Activated CD4-positive, alpha-beta memory T cell treated with anti-CD3 and anti-CD28 coated beads, Interleukin-2, amount 10 ng/mL, durations not matched to agents 7 days and 5 days (primary cell): Measurements from ENCODE around the gene TMEM175. TPM values are rescaled to one million over a fixed set of nuclear protein-coding genes. Genes with fewer than 3 reads are reported as not detected.

Source experiments
- CTCF ChIA-PET: fragments of 350-600 bp; sonication (Branson Sonifier 250); formaldehyde crosslinking; loops from one replicate; lab custom pipeline; 2021; ENCODE audit warnings: antibody characterized with exemption, inconsistent platforms; lab: Charles Lee
- POLR2A ChIA-PET: fragments of 350-600 bp; sonication (Branson Sonifier 250); formaldehyde crosslinking; loops from one replicate; lab custom pipeline; 2021; ENCODE audit warnings: antibody characterized with exemption; lab: Charles Lee
- DNase-seq: peaks from one replicate; pipeline ENCODE4 v3.0.0-alpha.2; 2020
- H3K27ac Mint-ChIP-seq: one replicate; pipeline ENCODE4 v1.8.0; 2021; ENCODE audit warnings: mild to moderate bottlenecking, mixed read lengths
- H3K27me3 Mint-ChIP-seq: one replicate; pipeline ENCODE4 v1.8.0; 2021; ENCODE audit warnings: mixed read lengths
- H3K36me3 Mint-ChIP-seq: one replicate; pipeline ENCODE4 v1.8.0; 2021; ENCODE audit warnings: low read depth, mixed read lengths
- H3K4me1 Mint-ChIP-seq: one replicate; pipeline ENCODE4 v1.8.0; 2021; ENCODE audit warnings: mixed read lengths
- H3K4me3 Mint-ChIP-seq: one replicate; pipeline ENCODE4 v1.8.0; 2021; ENCODE audit warnings: mild to moderate bottlenecking, mixed read lengths
- H3K9me3 Mint-ChIP-seq: one replicate; pipeline ENCODE4 v1.8.0; 2021; ENCODE audit warnings: mixed read lengths
- total RNA-seq, 2 experiments: library from RNA; stranded (reverse); gene quantifications; one replicate each; pipeline ENCODE4 v1.2.3, GENCODE V29; 2021

The TMEM175 gene
- total RNA-seq, 2 experiments from 2014 or later = 24.1 to 28.8 TPM

GRCh38 chr4:1004071-1004418, 71.8 kb downstream of the TMEM175 start:
- Mint-ChIP-seq H3K27ac (no peak overlapping the region), H3K36me3 (no peaks in the 10 kb centered on the region), H3K27me3 (peaks cover 52% of the 10 kb centered on the region)

GRCh38 chr4:1004557-1005485, 72.6 kb downstream of the TMEM175 start:
- ChIA-PET CTCF (interaction anchor here (1.5 kb wide), 1 partner anchor 18 kb away, joined by 5 read pairs; the partner anchor contains the start of gene IDUA), POLR2A (interaction anchor here (1.2 kb wide), 1 partner anchor 73 kb away, joined by 3 read pairs; the partner anchor contains the start of genes GAK and TMEM175)
- H3K27ac Mint-ChIP-seq = no peak overlapping the region
- peaks cover 50% of the 10 kb centered on the region for H3K27me3 Mint-ChIP-seq
- no peaks in the 10 kb centered on the region for H3K9me3 Mint-ChIP-seq
- H3K36me3 Mint-ChIP-seq = no peaks in the 10 kb centered on the region
- peaks cover 4% of the 10 kb centered on the region for H3K4me1 Mint-ChIP-seq
- DNase-seq = no peak
- H3K4me3 Mint-ChIP-seq = no peak overlapping the region

More at GRCh38 chr4:1004071-1004418, 71.8 kb downstream of the TMEM175 start:
- H3K9me3 Mint-ChIP-seq = no peaks in the 10 kb centered on the region
- CTCF ChIA-PET = no interaction called here
- H3K4me3 Mint-ChIP-seq = no peak overlapping the region
- DNase-seq = no peak
- POLR2A ChIA-PET = no interaction called here
- H3K4me1 Mint-ChIP-seq = peaks cover 3% of the 10 kb centered on the region

GRCh38 chr4:1006856-1007255, 74.6 kb downstream of the TMEM175 start:
- DNase-seq = no peak
- Mint-ChIP-seq H3K4me1 (peaks cover 9% of the 10 kb centered on the region), H3K36me3 (no peaks in the 10 kb centered on the region), H3K27ac (no peak overlapping the region), H3K27me3 (peaks cover 41% of the 10 kb centered on the region), H3K4me3 (no peak overlapping the region), H3K9me3 (no peaks in the 10 kb centered on the region)
- ChIA-PET POLR2A (no interaction called here), CTCF (interaction anchor here (0.6 to 1.5 kb wide), 2 partner anchors 20 to 131 kb away, joined by 3 to 5 read pairs; partner anchors contain the start of gene IDUA)

Other genes starting within 250 kb of the TMEM175 start
- under 1 TPM in 1 of 2 experiments, not detected in 1; 0.40 TPM for gene SLC49A3, start 243.3 kb upstream of the TMEM175 start, total RNA-seq
- gene PCGF3, start 226.6 kb upstream of the TMEM175 start, total RNA-seq = 10 to 100 TPM; 51.5 to 52.1 TPM
- gene CPLX1, start 106.3 kb upstream of the TMEM175 start, total RNA-seq = 1 to 10 TPM; 2.5 to 3.0 TPM
- gene GAK, start 144 bp upstream of the TMEM175 start, total RNA-seq = 100 to 1,000 TPM; 139 to 156 TPM
- 10 to 100 TPM; 13.8 to 14.7 TPM for gene DGKQ, start 41.1 kb downstream of the TMEM175 start, total RNA-seq
- gene IDUA, start 54.6 kb downstream of the TMEM175 start, total RNA-seq = 10 to 100 TPM; 18.8 to 19.0 TPM
- under 1 TPM in 1 of 2 experiments, not detected in 1; 0.20 TPM for gene SLC26A1, start 60.9 kb downstream of the TMEM175 start, total RNA-seq
- 1 to 10 TPM; 7.1 to 8.9 TPM for gene FGFRL1, start 79.2 kb downstream of the TMEM175 start, total RNA-seq
- 1 to 10 TPM in 1 of 2 experiments, under 1 TPM in 1; 0.88 to 1.0 TPM for gene RNF212, start 181.1 kb downstream of the TMEM175 start, total RNA-seq
- gene SPON2, start 240.1 kb downstream of the TMEM175 start, total RNA-seq = 10 to 100 TPM; 22.8 to 24.6 TPM